H54 (cell line): ENCODE results near the gene SLC25A51.

Experiments used
- DNase-seq: peaks from one replicate; pipeline ENCODE4 v3.0.0; 2011; ENCODE audit warnings: low spot score, mixed read lengths; ENCODE audit not compliant: insufficient read length
- FAIRE-seq: peaks from 3 replicates; lab custom pipeline; 2011; peaks lifted over from hg19 to GRCh38; lab: Jason Lieb, UNC
- POLR2A ChIP-seq: IDR thresholded peaks from 2 replicates; pipeline ENCODE4 v1.6.1; 2011; ENCODE audit warnings: low read depth, mild to moderate bottlenecking, low read length

SLC25A51 gene

GRCh38 chr9:37943345-37944265 is 39.7 kb upstream of the SLC25A51 start:
- no peak for FAIRE-seq
- TF ChIP-seq POLR2A = no peak
- DNase-seq = peak; percentile 42

- FAIRE-seq (no peak), DNase-seq (no peak)
Observed at GRCh38 chr9:37942621-37943344, 38.9 kb upstream of the SLC25A51 start.

DNA sequence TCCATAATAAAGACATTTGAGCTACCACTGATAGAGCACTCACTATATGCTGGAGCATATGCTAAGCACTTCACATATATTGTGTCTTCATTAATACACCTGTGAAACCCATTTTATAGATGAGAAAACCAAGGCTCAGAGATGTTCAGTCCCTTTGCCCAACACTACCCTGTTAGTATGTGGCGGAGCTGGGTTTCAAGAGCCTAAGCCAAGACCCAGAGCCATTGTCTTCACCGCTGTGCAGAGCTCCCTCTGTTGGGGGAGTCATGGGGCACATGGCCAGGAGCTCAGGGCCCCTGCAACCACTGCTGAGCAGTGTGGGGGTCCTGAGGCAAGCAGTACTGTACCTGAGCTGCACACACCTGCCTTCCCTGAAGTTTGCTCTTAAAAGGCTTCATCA is 37.3 kb upstream of the SLC25A51 start:
- no peak for TF ChIP-seq POLR2A
- FAIRE-seq = no peak

More at GRCh38 chr9:37942621-37943344, 38.9 kb upstream of the SLC25A51 start:
- TF ChIP-seq POLR2A = no peak

GRCh38 chr9:37939575-37940095 is 35.7 kb upstream of the SLC25A51 start:
- FAIRE-seq (no peak), DNase-seq (no peak)
- TF ChIP-seq POLR2A = no peak

More for the DNA sequence above, 37.3 kb upstream of the SLC25A51 start:
- DNase-seq = no peak

- no peak for TF ChIP-seq POLR2A
- peak; percentile 75 for DNase-seq
- peak; percentile 69 for FAIRE-seq
Observed at GRCh38 chr9:37938121-37938891, 34.4 kb upstream of the SLC25A51 start.

GRCh38 chr9:37937366-37937765 is 33.4 kb upstream of the SLC25A51 start:
- DNase-seq = no peak

DNA sequence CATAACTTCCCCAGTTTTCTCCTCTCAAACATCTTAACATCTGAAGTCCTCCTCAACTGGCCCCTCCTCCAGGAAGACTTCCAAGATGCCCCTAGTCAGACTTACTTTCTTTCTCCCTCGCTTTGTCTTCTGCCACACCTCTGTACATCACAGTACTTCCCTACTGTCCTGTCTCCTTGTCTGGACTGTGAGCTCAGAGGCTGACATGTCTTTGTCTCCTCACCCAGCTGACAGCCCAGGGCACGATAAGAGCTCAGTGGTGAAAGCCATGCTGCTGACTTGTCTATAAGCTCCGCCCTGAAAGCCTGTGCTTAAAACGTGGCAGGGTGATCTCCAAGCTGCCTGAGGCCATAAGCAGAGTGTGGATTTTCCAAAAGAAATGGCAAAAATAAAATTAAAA is 33.0 kb upstream of the SLC25A51 start:
- DNase-seq = no peak

More at GRCh38 chr9:37937366-37937765, 33.4 kb upstream of the SLC25A51 start:
- no peak for TF ChIP-seq POLR2A
- FAIRE-seq = no peak

GRCh38 chr9:37936376-37936775 is 32.4 kb upstream of the SLC25A51 start:
- no peak for FAIRE-seq

More for the DNA sequence above, 33.0 kb upstream of the SLC25A51 start:
- FAIRE-seq = no peak
- no peak for TF ChIP-seq POLR2A

DNA sequence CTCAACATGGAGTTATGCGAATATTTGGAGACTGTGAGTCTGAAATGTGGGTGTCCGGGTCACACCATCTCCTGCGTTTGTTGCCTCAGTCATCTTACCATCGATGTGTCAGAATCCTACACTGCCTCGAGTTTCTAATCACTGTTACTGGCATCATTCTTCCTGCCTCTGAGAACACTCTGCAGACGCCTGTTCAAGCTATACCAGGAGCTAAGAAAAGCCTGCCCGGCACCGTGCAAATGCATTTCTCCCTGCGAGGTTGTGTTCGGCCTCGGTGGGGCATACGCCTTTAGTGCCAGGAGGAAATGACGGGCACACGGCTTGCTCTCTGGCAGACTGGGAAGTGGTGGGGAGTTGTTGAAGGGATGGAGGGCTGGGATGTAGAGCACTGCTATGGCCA is 31.2 kb upstream of the SLC25A51 start:
- no peak for TF ChIP-seq POLR2A
- FAIRE-seq = no peak
- DNase-seq = no peak

More at GRCh38 chr9:37936376-37936775, 32.4 kb upstream of the SLC25A51 start:
- TF ChIP-seq POLR2A = no peak
- no peak for DNase-seq

DNA sequence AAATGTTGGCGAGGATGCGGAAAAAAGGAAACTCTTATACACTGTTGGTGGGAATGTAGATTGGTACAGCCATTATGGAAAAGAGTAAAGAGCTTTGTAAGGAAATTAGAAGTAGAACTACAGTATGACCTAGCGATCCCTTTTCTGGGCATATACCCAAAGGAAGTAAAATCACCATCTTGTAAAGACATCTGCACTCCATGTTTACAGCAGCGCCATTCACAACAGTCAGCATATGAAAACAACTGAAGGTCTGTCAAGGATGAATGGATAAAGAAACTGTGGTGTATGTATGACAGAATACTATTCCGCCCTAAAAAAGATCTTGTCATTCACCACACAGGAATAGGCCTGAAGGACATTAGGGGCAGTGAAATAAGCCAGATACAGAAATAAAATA is 27.7 kb upstream of the SLC25A51 start:
- no peak for FAIRE-seq
- TF ChIP-seq POLR2A = no peak
- DNase-seq = no peak

DNA sequence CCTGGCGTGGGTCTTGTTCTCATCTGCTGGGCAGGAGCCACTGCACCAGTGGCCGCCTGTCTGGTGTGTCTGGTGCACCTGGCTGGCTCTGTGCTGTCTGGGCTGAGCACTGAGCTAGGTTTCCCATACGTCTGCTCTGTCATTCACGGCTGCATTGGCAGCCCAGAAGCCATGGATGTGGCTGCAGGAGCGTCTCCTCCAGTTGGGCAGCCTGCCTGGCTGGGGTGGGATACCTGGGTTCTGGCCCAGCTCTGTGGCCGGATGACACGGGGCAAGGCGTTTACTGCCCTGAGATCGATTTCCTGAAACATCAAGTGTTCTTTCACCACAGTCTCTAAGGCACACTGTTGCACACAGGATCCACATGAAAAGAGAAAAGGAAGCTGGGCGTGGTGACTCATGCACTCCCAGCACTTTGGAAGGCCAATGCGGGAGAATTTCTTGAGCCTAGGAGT is 25.5 kb upstream of the SLC25A51 start:
- TF ChIP-seq POLR2A = no peak
- FAIRE-seq = peak; percentile 30
- no peak for DNase-seq

GRCh38 chr9:37928552-37929430 is 24.9 kb upstream of the SLC25A51 start:
- FAIRE-seq = no peak

More at GRCh38 chr9:37928552-37929430, 24.9 kb upstream of the SLC25A51 start:
- DNase-seq = no peak
- no peak for TF ChIP-seq POLR2A
